NCI-H1417 treated with DMSO at 0.1 percent for 48 hours (cell line): ENCODE data around the gene ABCA3.
A peak's percentile ranks its signal among the peaks of the same experiment; 100 is the strongest.
"Not testable (repeated sequence)": the region's sequence is repeated elsewhere in the genome, so short reads cannot be mapped to it uniquely, and the experiment has no call there.

ENCODE experiments used
- DNase-seq: peaks from one replicate; lab custom pipeline; 2025; lab: John Stamatoyannopoulos, UW

Gene ABCA3

GRCh38 chr16:2252806-2253148, 87.8 kb downstream of the ABCA3 start:
- no peak for DNase-seq

GRCh38 chr16:2251296-2252111, 89.0 kb downstream of the ABCA3 start, which contains the start of gene ECI1:
ECI1 (minus strand) TSS chr16:2251587; CDS start chr16:2251566, 21 bp downstream.
- DNase-seq = peak; percentile 57

- DNase-seq = peak; percentile 57
These were observed 89.8 kb downstream of the ABCA3 start for GRCh38 chr16:2250652-2251295.

DNA sequence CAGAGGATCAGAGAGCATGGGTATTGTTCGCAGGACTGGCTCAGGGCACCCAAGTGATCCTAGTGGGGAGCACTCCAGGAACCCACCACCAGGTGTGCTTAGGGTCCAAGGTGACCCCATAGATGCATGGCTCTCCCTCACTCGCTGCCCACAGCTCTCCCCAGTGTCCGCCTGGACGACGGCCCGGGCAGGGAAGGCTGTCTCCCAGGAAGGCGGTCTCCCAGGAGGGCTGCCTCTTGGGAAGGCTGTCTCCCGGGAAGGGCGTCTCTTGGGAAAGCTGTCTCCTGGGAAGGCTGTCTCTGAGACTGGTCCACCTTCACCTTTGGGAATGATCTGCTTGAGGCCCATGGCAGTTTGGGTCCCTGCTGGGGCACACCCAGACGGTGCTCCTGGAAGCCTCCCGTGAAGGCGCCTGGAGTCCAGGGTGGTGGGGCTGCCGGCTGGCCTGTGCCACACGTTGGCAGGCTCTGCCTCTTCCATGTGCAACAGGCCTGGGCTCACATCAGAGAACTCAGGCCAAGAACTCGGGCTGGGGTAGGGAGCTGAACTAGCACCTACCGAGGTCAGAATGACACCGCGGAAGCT, 94.1 kb downstream of the ABCA3 start:
- DNase-seq = no peak

DNA sequence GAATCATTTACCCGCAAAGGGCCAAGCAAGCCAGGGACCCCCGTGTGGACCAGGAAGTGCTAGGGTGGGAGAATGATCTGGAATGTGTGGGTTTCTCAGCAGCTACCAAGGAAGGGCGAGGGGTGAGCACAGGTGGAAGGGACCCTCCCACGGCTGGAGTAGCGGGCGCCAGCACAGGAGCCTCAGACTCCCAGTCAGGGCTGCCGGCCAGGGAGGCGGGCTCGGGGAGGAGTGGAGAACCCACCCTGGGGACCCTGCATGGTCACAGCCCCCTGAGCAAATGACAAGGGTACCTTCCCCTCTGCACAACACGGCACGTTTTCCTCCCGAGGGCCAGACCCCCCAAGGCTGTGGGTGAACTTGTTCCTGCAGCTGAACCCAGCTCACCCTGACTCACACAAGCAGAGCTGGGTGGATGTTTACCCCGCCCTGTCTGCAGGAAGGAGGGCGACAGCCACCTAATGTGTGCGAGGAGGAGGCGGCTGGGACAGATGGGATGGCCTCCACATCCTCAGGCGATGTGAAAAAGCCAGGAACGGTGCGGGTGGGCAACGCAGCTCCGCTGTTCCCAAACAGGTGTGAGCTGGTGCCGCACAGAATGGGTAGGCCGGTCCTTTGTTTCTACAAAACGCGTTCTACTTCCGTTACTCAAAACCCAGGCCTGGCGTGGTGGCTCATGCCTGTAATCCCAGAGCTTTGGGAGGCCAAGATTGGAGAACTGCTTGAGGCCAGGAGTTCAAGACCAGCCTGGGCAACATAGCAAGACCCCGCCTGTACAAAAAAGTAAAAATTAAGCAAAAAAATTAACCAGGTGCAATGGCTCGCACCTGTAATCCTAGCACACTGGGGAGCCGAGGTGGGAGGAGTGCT, 95.4 kb downstream of the ABCA3 start:
- DNase-seq = no peak

- DNase-seq = no peak
These were observed 96.2 kb downstream of the ABCA3 start for GRCh38 chr16:2244301-2244700.

DNA sequence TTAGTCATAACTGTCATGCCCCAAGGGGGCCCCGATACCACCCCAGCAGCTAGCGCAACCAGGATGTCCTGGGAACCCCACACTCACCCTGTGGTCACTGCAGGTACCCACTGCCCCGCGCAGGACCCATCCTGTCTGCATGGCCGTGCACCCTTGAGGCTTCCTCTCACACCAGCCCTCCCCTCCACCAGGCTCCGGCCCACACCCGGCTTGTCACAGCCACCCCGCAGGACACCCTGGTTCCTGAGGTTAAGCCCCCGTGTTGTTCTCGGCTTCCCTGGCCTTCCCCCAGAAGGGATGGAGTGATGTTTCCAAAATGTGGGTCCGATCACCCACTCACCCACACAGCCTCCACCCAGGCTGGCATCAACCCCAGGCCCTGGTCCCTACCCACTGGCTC, 96.7 kb downstream of the ABCA3 start:
- DNase-seq = no peak

DNA sequence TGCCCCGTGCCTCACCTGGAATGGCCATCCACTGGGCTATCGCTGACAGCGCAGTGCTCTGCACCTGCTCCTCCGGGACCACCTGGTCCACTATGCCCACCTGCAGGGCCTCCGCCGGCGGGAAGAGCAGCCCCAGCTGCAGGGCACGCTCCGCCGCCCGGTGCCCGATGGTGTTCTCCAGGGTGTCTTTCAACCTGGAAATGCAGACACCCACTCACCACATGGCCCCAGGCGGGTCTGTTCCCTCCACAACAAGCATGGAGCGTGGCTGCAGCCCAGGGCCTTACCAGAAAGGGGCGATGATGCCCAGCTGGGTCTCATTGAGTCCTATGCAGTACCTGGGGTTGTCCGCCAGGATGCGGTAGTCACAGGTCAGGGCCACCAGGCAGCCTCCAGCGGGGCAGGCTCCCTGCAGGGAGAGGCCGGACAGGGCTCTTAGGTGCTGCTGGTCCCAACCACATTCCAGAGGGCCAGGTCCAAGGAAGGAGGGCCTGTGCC, 97.4 kb downstream of the ABCA3 start:
- DNase-seq = no peak

DNA sequence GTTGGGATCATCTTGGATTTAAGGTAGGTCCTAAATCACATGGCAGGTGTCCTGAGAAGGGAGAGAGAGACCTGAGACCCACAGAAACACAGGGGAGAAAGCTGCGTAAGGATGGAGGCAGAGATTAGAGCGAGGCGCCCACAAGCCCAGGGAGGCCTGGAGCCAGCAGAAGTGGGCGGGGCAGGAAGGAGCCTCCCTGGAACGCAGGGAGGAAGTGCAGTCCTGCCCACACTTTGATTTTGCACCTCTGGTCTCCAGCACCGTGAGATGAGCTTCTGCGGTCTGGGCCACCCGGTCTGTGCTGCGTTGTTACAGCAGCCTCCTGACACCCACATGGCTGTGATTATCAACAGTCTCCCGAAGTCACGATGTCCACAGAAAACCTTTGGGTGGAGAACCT, 97.9 kb downstream of the ABCA3 start:
- no peak for DNase-seq

DNA sequence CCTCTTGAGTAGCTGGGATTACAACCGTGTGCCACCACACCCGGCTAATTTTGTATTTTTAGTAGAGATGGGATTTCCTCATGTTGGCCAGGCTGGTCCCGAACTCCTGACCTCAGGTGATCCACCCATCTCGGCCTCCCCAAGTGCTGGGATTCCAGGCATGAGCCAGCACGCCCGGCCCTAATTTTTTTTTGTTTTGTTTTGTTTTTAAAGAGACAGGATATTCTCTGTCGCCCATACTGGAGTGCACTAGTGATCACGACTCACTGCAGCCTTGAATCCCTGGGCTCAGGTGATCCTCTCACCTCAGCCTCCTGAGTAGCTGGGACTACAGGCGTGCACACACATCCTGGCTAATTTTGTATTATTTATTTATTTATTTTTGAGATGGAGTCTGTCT, 100.2 kb downstream of the ABCA3 start:
- DNase-seq = not testable (repeated sequence)

DNA sequence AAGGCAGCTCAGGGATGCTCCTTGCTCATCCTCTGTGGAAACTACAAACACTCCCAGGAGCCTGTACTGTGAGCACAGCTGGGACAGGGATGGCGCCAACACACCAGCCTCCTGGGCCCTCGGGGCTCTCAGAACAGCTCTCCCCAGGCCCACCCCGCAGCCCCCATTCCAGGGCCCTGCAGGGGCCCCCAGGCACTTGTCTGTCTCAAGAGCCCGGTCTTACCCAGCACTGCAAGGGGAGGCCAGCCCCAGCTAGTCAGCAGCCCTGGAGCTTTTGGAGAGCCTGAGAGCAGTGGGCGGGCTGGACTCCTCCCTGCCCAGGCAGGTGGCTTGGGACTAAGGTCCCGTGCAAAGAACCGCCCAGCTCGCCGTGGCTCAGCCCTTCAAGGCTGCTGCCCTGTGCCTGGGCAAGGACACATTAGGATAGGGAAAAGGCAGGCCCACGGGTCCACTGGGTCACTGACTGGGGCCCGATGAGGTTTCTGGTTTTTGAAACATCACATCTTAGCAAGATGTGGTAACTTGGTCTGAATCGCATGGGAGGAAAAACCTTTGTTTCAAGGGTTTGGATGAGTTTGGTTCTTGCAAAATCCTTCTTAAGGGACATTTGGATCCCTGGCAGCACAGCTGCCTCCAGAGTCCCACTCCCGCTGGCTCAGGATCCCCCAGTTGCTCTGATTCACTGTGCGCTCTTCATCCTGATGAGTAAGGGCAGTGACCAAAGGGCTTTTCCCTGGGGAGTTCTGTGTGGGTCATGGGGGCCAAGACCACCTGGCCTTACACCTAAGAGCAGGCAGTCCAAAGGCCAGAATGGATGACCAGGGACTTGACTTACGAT, 101.5 kb downstream of the ABCA3 start:
- DNase-seq = no peak

GRCh38 chr16:2238150-2238837, 102.2 kb downstream of the ABCA3 start:
- DNase-seq = no peak

DNA sequence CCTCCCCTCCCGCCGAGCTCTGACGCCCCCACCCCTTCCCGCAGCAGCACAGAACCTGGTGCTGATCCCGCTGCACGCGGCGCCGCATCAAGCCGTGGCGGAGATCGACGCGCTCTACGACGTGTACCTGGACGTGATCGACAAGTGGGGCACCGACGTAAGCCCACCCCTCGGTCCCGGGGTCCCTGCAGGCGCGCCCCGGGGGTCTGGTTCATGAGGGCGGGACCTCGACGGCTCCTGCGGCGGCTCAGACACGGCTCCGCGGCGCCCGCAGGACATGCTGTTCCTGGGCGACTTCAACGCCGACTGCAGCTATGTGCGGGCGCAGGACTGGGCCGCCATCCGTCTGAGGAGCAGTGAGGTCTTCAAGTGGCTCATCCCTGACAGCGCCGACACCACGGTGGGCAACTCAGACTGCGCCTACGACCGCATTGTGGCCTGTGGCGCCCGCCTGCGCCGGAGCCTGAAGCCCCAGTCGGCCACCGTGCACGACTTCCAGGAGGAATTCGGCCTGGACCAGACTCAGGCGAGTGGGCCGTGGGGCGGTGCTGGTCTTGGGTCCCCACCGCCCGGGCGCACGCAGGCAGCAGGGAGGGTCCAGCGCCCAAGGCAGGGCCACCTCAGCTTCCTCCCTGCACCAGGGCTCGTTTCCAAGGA, 102.9 kb downstream of the ABCA3 start:
- no peak for DNase-seq

GRCh38 chr16:2237102-2237482, 103.4 kb downstream of the ABCA3 start:
- DNase-seq = no peak

DNA sequence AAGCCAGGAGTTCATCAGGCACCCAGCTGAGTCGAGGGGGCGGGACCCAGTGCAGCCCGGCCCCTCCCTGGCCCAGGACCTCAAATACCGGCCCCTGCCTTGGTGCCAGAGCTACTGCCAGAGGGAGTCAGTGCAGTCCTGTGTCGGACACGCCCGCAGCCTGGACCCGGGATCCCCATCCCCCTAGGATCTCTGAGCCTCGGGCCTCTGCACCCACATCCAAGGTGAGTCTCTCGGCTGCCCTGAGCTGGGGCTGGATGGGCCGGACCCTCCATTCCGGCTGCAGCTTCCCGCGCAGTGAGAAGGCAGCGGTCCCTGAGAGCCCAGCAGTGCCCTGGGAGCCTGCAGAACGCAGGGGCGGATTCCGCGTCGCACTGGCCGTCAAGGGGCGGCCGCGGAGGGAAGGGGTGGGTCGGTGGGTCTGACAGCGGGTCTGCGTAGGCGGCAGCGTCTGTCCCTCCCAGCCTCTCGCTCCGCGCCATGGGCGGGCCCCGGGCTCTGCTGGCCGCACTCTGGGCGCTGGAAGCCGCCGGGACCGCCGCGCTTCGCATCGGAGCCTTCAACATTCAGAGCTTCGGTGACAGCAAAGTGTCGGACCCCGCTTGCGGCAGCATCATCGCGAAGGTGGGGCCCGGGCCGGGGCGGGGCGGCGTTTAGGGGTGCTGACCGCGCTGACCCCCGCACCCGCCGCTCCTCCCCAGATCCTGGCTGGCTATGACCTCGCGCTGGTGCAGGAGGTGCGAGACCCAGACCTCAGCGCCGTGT, 104.0 kb downstream of the ABCA3 start, which contains the start of gene DNASE1L2:
TSS of gene DNASE1L2 (plus strand) at position 108 of the 765 bp plus-strand sequence. CDS start at position 481, 373 bp downstream.
- DNase-seq = no peak

DNA sequence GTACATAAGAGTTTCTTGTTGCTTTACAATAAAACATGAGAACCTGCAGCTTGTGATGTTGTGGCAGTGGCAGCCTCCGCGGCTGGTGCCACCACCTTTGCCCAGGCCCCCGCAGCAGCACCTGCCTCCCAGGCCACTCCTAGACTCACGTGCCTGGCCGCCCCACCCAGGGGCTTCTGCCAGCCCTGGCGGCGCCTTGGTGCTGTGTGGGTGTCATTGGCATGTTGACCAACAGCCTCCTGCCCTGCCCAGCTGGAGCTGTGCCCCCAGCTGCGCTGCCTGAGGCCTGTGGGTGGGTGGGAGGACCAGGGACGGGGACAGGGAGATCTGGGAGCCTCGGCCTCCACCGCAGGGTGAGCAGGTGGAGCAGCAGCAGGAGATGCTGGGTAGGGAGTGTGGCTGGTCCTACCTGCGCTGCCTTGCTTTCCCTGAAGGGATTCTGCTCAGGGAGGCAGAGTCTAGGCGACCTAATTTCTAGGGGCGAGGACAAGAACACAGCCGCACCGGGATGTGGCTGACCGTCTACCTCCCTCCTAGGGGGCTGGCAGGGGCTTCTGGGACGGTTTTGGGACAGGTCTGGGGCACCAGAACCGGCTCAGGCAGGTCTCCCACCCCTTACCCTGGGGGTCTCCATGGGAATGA, 104.7 kb downstream of the ABCA3 start:
- no peak for DNase-seq

- no peak for DNase-seq
These were observed 105.3 kb downstream of the ABCA3 start for GRCh38 chr16:2235234-2235651.

DNA sequence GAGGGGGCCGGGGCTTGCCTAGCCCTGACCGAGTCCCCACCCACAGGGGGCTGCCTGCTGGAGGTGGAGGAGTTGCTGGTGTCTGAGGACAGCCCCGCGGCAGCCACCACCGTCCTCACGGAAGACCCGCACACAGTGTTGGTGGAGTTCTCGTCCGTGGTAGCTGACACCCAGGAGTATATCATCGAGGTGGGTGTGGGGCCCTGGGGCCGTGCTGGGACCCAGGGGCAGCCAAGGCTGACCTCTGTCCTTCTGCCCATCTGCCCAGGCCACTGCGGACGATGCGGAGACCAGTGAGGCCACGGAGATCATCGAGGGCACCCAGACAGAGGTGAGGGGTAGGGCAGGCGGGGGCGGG, 105.7 kb downstream of the ABCA3 start:
- DNase-seq = no peak
